GM18519 (cell line): ENCODE measurements around the gene BRD7.
A peak's percentile ranks its signal among the peaks of the same experiment; 100 is the strongest.

Experiments
- ATAC-seq: cut with Tn5 transposase; IDR thresholded peaks from one replicate; pipeline ENCODE4 v1.9.1; 2021; ENCODE audit warnings: mild to moderate bottlenecking, moderate library complexity; ENCODE audit not compliant: unreplicated experiment, low FRiP score

The BRD7 gene

GRCh38 chr16:50293041-50293783 lies 75.6 kb downstream of the BRD7 start:
- no peak for ATAC-seq

- no peak for ATAC-seq
These were observed 76.2 kb downstream of the BRD7 start for GRCh38 chr16:50292566-50292948.

- ATAC-seq = no peak
These were observed 76.8 kb downstream of the BRD7 start for GRCh38 chr16:50291719-50292565.

GRCh38 chr16:50290856-50291255 lies 77.9 kb downstream of the BRD7 start:
- ATAC-seq = no peak

- no peak for ATAC-seq
These were observed 78.6 kb downstream of the BRD7 start for GRCh38 chr16:50289950-50290764.

- ATAC-seq = no peak
These were observed 79.9 kb downstream of the BRD7 start for GRCh38 chr16:50288920-50289319.

GRCh38 chr16:50288026-50288425 lies 80.8 kb downstream of the BRD7 start:
- no peak for ATAC-seq

- no peak for ATAC-seq
These were observed 82.1 kb downstream of the BRD7 start for GRCh38 chr16:50286681-50287080.

GRCh38 chr16:50285406-50286003 lies 83.3 kb downstream of the BRD7 start:
- no peak for ATAC-seq

GRCh38 chr16:50284131-50284911 lies 84.5 kb downstream of the BRD7 start:
- ATAC-seq = no peak

GRCh38 chr16:50282955-50283631 lies 85.7 kb downstream of the BRD7 start:
- ATAC-seq = no peak

- peak; percentile 85 for ATAC-seq
These were observed 86.7 kb downstream of the BRD7 start for GRCh38 chr16:50282010-50282538.

GRCh38 chr16:50281391-50282009 lies 87.3 kb downstream of the BRD7 start:
- no peak for ATAC-seq

- ATAC-seq = no peak
These were observed 87.9 kb downstream of the BRD7 start for GRCh38 chr16:50280932-50281331.

- ATAC-seq = no peak
These were observed 89.3 kb downstream of the BRD7 start for GRCh38 chr16:50279504-50279865.

GRCh38 chr16:50278251-50278650 lies 90.5 kb downstream of the BRD7 start:
- no peak for ATAC-seq

GRCh38 chr16:50276801-50277555 lies 91.8 kb downstream of the BRD7 start:
- ATAC-seq = no peak

GRCh38 chr16:50276326-50276640 lies 92.5 kb downstream of the BRD7 start:
- ATAC-seq = no peak
